CD4-positive, alpha-beta T cell treated with Interleukin-1 beta for 1 hour (primary cell): ENCODE results near the gene SLC25A10.
A peak's percentile ranks its signal among the peaks of the same experiment; 100 is the strongest.

Experiments
- DNase-seq, 2 donors: peaks; one replicate each; pipeline ENCODE4 v3.0.0-alpha.2; 2020 to 2022

The SLC25A10 gene

DNA sequence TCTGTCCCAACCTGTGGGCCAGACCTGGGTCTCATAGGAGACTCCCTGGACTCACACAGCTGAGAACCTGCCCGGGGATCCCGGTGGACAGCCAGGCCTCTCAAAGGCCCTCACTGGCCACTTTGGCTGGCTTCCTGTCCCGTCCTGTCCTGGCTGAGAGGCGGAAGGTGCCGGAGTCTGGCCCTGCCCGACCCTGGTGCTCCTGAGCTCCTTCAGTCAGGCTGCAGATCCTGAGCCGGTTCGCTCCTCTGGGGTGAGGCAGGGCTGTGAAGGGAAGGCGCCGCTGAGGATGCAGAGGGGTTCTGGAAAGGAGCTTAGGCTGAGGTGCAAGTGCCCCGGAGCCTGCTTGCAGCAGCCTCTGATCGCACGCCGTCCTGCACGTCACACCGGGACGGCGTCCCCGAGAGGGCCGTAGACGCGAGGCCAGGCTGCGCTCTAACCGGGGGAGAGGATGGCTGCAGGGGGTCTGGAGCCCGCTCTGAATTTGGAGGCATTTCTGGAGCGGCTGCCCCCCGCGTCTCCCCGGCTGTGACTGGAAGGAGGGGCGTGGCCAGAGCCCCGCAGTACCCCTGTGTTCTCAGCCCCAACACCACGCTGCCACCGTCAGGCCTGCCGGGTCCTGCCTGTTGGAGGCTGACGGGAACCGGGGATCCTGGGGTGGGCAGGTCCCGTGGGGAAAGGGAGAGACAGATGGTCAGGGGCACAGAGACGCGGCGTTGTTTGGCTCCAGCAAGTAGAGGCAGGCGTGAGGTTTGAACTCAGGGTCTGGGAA lies 24.1 kb upstream of the SLC25A10 start:
- no peak for DNase-seq

GRCh38 chr17:81688616-81689015 lies 23.5 kb upstream of the SLC25A10 start:
- DNase-seq = no peak

GRCh38 chr17:81690066-81690465 lies 22.0 kb upstream of the SLC25A10 start:
- no peak for DNase-seq

- no peak for DNase-seq
Measured at GRCh38 chr17:81690549-81690948, 21.5 kb upstream of the SLC25A10 start.

- DNase-seq = no peak
Measured at GRCh38 chr17:81691196-81691595, 20.9 kb upstream of the SLC25A10 start.

DNA sequence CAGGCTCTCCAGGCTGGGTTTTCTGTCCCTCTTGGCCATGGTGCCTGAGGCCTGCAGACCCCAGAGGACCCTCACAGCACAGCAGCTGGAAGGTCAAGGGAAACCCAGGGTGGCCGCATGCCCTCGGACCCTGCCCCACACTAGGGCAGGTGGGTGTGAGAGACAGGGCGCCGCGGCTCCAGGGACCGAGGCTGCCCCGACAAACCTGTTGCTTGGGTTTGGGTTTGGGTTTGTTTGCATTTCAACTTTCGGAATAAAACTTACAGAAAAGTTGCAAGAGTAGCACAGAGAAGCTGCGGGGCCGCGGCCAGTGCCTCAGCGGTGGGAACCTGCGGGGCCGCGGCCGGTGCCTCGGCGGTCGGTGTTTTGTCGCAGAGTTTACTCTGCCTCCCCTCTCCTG lies 20.5 kb upstream of the SLC25A10 start:
- DNase-seq = no peak

- no peak for DNase-seq
Measured at GRCh38 chr17:81693509-81694210, 18.4 kb upstream of the SLC25A10 start.

- DNase-seq = no peak
Measured at GRCh38 chr17:81694810-81695209, 17.3 kb upstream of the SLC25A10 start.

GRCh38 chr17:81695211-81695610 lies 16.9 kb upstream of the SLC25A10 start:
- no peak for DNase-seq

DNA sequence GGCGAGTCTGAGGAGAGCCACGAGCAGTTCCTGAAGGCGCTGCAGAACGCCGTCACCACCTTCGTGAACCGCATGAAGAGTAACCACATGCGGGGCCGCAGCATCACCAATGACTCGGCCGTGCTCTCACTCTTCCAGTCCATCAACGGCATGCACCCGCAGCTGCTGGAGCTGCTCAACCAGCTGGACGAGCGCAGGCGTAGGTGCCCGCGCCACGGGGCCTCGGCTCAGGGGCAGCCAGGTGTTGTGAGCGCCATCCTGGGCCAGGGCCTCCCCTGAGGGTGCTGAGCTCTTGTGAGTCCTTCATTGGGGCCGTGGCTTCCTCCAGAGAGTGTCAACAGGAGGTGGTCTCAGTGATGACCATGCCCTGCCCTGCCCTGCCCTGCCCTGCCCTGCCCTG lies 16.3 kb upstream of the SLC25A10 start:
- DNase-seq = no peak

- no peak for DNase-seq
Measured at GRCh38 chr17:81696218-81696941, 15.7 kb upstream of the SLC25A10 start.

- DNase-seq = no peak
Measured at GRCh38 chr17:81697261-81698044, 14.6 kb upstream of the SLC25A10 start.

GRCh38 chr17:81700353-81701287 lies 11.5 kb upstream of the SLC25A10 start:
- no peak for DNase-seq

GRCh38 chr17:81701288-81702071 lies 10.6 kb upstream of the SLC25A10 start:
- DNase-seq = no peak

GRCh38 chr17:81702934-81703746 lies 8.9 kb upstream of the SLC25A10 start, which contains the start of gene MRPL12:
MRPL12 (plus strand) TSS chr17:81703367; CDS start chr17:81703502, 135 bp downstream.
- DNase-seq = peak; percentile 90 to 91

DNA sequence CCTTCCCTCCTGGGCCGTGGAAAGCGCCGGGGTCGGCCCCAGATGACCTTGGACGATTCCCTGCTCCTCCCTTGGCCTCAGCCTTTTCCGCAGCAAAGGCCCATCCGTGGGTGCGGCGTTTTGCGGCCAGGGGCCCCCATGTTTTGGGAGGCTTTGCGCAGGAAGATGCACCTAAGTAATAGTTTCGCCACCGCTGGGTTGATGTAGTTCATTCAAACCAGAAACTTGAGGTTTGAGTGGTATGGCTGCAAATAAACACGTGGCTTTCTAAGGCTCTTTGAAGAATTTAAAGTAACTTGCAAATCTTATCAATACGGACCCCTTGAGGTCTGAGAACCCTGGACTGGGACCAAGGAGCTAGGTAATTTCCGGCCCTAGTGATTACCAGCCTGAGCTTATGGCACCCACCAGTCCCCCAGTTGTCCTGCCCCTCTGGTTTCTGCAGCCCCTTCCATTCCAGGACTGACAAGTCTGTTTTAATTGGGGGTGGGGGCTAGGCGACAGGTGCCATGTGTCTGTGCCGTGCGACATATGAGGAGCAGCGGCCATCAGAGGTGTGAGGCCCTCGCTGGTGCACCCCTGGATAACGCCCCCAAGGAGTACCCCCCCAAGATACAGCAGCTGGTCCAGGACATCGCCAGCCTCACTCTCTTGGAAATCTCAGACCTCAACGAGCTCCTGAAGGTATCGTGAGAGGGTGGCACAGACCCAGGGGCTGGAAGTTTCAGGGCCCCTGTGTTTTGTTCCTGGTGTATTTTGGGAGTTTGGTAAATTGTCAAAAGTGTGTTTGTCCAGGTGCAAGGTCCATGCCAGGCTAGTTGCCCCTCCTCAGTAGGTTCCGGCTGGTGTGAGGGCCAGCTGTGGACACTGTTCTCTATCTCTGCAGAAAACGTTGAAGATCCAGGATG lies 8.1 kb upstream of the SLC25A10 start:
- DNase-seq = no peak

DNA sequence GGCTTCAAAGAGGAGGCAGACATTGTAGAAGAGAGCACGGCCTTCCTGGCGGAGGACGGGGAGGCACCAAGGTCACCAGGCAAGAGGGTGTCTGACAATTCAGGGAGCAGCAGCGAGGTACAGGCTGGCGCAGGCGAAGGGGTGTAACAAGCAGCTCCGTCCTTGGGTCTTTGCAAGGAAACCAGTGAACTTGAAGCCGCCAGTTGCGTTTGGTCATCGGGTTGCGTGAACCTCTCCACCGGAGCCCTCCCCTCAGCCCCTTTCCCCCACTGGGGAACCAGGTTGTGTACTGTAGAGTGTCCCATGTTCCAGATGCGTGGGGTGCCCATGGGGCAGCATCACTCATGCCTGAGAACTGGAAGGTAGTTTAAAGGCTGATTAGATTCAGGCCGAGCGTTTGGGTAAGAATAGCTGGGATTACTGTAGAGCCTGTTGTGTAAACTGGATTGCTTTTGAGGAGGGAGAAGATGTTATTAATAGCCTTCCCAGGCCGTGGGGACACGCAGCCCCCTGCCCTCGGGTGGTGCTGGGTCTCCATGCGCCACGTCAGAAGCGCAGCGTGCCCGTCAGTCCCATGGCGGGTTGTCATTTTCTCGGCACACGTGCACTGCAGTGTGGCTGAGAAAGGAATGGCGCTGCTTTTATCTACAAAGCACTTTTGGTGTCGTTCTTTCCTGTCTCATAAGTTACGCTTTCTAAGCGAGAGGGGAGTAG lies 6.4 kb upstream of the SLC25A10 start:
- no peak for DNase-seq

DNA sequence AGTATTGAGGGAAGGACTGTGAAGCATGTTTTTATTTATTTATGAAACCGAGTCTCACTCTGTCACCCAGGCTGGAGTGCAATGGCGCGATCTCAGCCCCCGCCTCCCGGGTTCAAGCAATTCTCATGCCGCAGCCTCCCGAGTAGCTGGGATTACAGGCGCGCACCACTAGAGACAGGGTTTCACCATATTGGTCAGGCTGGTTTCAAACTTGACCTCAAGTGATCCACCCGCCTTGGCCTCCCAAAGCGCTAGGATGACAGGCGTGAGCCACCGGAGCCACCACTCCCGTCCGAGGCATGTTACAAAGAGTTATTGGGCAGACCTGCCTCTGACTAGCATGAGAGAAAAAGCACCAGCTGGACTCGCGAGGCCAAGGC lies 5.9 kb upstream of the SLC25A10 start:
- DNase-seq = no peak
